Measurements from ENCODE around the gene GFPT2.
A peak's percentile ranks its signal among the peaks of the same experiment; 100 is the strongest.

The GFPT2 gene

GRCh38 chr5:180297587-180298282 is 55.4 kb downstream of the GFPT2 start:
- Histone ChIP-seq H3K27ac (ENCODE audit: insufficient read depth, low read length, poor library complexity, severe bottlenecking) (no peak overlapping the region), H3K4me3 (ENCODE audit: insufficient read depth, low read depth, low read length, poor library complexity, severe bottlenecking) (no peak overlapping the region), H3K36me3 (ENCODE audit: control insufficient read depth, insufficient read depth, low read length) (no peaks in the 10 kb centered on the region), H3K4me1 (ENCODE audit: control insufficient read depth, insufficient read depth, low read length, poor library complexity, severe bottlenecking) (peaks cover 6% of the 10 kb centered on the region), H3K27me3 (replicated peaks; ENCODE audit: control insufficient read depth, insufficient read depth, low read length, poor library complexity, severe bottlenecking) (no peaks in the 10 kb centered on the region), H3K9me3 (ENCODE audit: control insufficient read depth, low read length) (no peaks in the 10 kb centered on the region)
- DNase-seq: no peak

- no peak overlapping the region for H3K27ac ChIP-seq (ENCODE audit: insufficient read depth, low read length, poor library complexity, severe bottlenecking)
Observed at GRCh38 chr5:180296771-180297170, 56.4 kb downstream of the GFPT2 start.

GRCh38 chr5:180294913-180295555 is 58.1 kb downstream of the GFPT2 start:
- H3K27me3 ChIP-seq (replicated peaks; ENCODE audit: control insufficient read depth, insufficient read depth, low read length, poor library complexity, severe bottlenecking): no peaks in the 10 kb centered on the region
- no peak overlapping the region for H3K4me3 ChIP-seq (ENCODE audit: insufficient read depth, low read depth, low read length, poor library complexity, severe bottlenecking)
- H3K27ac ChIP-seq (ENCODE audit: insufficient read depth, low read length, poor library complexity, severe bottlenecking): no peak overlapping the region
- no peak for DNase-seq
- H3K36me3 ChIP-seq (ENCODE audit: control insufficient read depth, insufficient read depth, low read length): no peaks in the 10 kb centered on the region
- peaks cover 15% of the 10 kb centered on the region for H3K4me1 ChIP-seq (ENCODE audit: control insufficient read depth, insufficient read depth, low read length, poor library complexity, severe bottlenecking)
- H3K9me3 ChIP-seq (ENCODE audit: control insufficient read depth, low read length): no peaks in the 10 kb centered on the region

More at GRCh38 chr5:180296771-180297170, 56.4 kb downstream of the GFPT2 start:
- no peak for DNase-seq
- Histone ChIP-seq H3K9me3 (ENCODE audit: control insufficient read depth, low read length) (no peaks in the 10 kb centered on the region), H3K4me3 (ENCODE audit: insufficient read depth, low read depth, low read length, poor library complexity, severe bottlenecking) (no peak overlapping the region), H3K4me1 (ENCODE audit: control insufficient read depth, insufficient read depth, low read length, poor library complexity, severe bottlenecking) (peaks cover 6% of the 10 kb centered on the region), H3K27me3 (replicated peaks; ENCODE audit: control insufficient read depth, insufficient read depth, low read length, poor library complexity, severe bottlenecking) (no peaks in the 10 kb centered on the region), H3K36me3 (ENCODE audit: control insufficient read depth, insufficient read depth, low read length) (no peaks in the 10 kb centered on the region)

- Histone ChIP-seq H3K9me3 (ENCODE audit: control insufficient read depth, low read length) (no peaks in the 10 kb centered on the region), H3K36me3 (ENCODE audit: control insufficient read depth, insufficient read depth, low read length) (no peaks in the 10 kb centered on the region), H3K27me3 (replicated peaks; ENCODE audit: control insufficient read depth, insufficient read depth, low read length, poor library complexity, severe bottlenecking) (no peaks in the 10 kb centered on the region), H3K4me3 (ENCODE audit: insufficient read depth, low read depth, low read length, poor library complexity, severe bottlenecking) (no peak overlapping the region), H3K4me1 (ENCODE audit: control insufficient read depth, insufficient read depth, low read length, poor library complexity, severe bottlenecking) (peaks cover 15% of the 10 kb centered on the region), H3K27ac (ENCODE audit: insufficient read depth, low read length, poor library complexity, severe bottlenecking) (no peak overlapping the region)
- DNase-seq: no peak
Observed at GRCh38 chr5:180294411-180294810, 58.7 kb downstream of the GFPT2 start.

- Histone ChIP-seq H3K36me3 (ENCODE audit: control insufficient read depth, insufficient read depth, low read length) (no peaks in the 10 kb centered on the region), H3K9me3 (ENCODE audit: control insufficient read depth, low read length) (no peaks in the 10 kb centered on the region), H3K4me3 (ENCODE audit: insufficient read depth, low read depth, low read length, poor library complexity, severe bottlenecking) (peak within 1 kb of the TSS; percentile 92), H3K27ac (ENCODE audit: insufficient read depth, low read length, poor library complexity, severe bottlenecking) (peak within 1 kb of the TSS; percentile 94), H3K27me3 (replicated peaks; ENCODE audit: control insufficient read depth, insufficient read depth, low read length, poor library complexity, severe bottlenecking) (no peaks in the 10 kb centered on the region), H3K4me1 (ENCODE audit: control insufficient read depth, insufficient read depth, low read length, poor library complexity, severe bottlenecking) (peaks cover 15% of the 10 kb centered on the region)
- peak; percentile 74 to 79 (median 78) for DNase-seq
Observed at GRCh38 chr5:180291943-180292831, 60.9 kb downstream of the GFPT2 start, which contains the start of gene MAPK9. TSS of gene MAPK9 (minus strand) at chr5:180292083. CDS start at chr5:180280561, 11,522 bp downstream.

GRCh38 chr5:180291234-180291940 is 61.7 kb downstream of the GFPT2 start:
- Histone ChIP-seq H3K4me1 (ENCODE audit: control insufficient read depth, insufficient read depth, low read length, poor library complexity, severe bottlenecking) (peaks cover 15% of the 10 kb centered on the region), H3K4me3 (ENCODE audit: insufficient read depth, low read depth, low read length, poor library complexity, severe bottlenecking) (peak overlapping the region; percentile 66), H3K27ac (ENCODE audit: insufficient read depth, low read length, poor library complexity, severe bottlenecking) (peak overlapping the region; percentile 43), H3K9me3 (ENCODE audit: control insufficient read depth, low read length) (no peaks in the 10 kb centered on the region), H3K36me3 (ENCODE audit: control insufficient read depth, insufficient read depth, low read length) (peaks cover 6% of the 10 kb centered on the region), H3K27me3 (replicated peaks; ENCODE audit: control insufficient read depth, insufficient read depth, low read length, poor library complexity, severe bottlenecking) (no peaks in the 10 kb centered on the region)
- DNase-seq: no peak

- Histone ChIP-seq H3K9me3 (ENCODE audit: control insufficient read depth, low read length) (no peaks in the 10 kb centered on the region), H3K4me1 (ENCODE audit: control insufficient read depth, insufficient read depth, low read length, poor library complexity, severe bottlenecking) (peaks cover 15% of the 10 kb centered on the region), H3K27me3 (replicated peaks; ENCODE audit: control insufficient read depth, insufficient read depth, low read length, poor library complexity, severe bottlenecking) (no peaks in the 10 kb centered on the region), H3K36me3 (ENCODE audit: control insufficient read depth, insufficient read depth, low read length) (peaks cover 6% of the 10 kb centered on the region), H3K4me3 (ENCODE audit: insufficient read depth, low read depth, low read length, poor library complexity, severe bottlenecking) (peak overlapping the region; percentile 66), H3K27ac (ENCODE audit: insufficient read depth, low read length, poor library complexity, severe bottlenecking) (no peak overlapping the region)
- DNase-seq: no peak
Observed at GRCh38 chr5:180290568-180291233, 62.4 kb downstream of the GFPT2 start.

- Histone ChIP-seq H3K27ac (ENCODE audit: insufficient read depth, low read length, poor library complexity, severe bottlenecking) (no peak overlapping the region), H3K4me3 (ENCODE audit: insufficient read depth, low read depth, low read length, poor library complexity, severe bottlenecking) (no peak overlapping the region), H3K4me1 (ENCODE audit: control insufficient read depth, insufficient read depth, low read length, poor library complexity, severe bottlenecking) (peaks cover 15% of the 10 kb centered on the region), H3K27me3 (replicated peaks; ENCODE audit: control insufficient read depth, insufficient read depth, low read length, poor library complexity, severe bottlenecking) (no peaks in the 10 kb centered on the region), H3K36me3 (ENCODE audit: control insufficient read depth, insufficient read depth, low read length) (peaks cover 6% of the 10 kb centered on the region), H3K9me3 (ENCODE audit: control insufficient read depth, low read length) (no peaks in the 10 kb centered on the region)
- DNase-seq: no peak
Observed at GRCh38 chr5:180289966-180290365, 63.2 kb downstream of the GFPT2 start.

- Histone ChIP-seq H3K4me3 (ENCODE audit: insufficient read depth, low read depth, low read length, poor library complexity, severe bottlenecking) (no peak overlapping the region), H3K27ac (ENCODE audit: insufficient read depth, low read length, poor library complexity, severe bottlenecking) (no peak overlapping the region), H3K4me1 (ENCODE audit: control insufficient read depth, insufficient read depth, low read length, poor library complexity, severe bottlenecking) (peaks cover 15% of the 10 kb centered on the region), H3K36me3 (ENCODE audit: control insufficient read depth, insufficient read depth, low read length) (peaks cover 6% of the 10 kb centered on the region), H3K27me3 (replicated peaks; ENCODE audit: control insufficient read depth, insufficient read depth, low read length, poor library complexity, severe bottlenecking) (no peaks in the 10 kb centered on the region), H3K9me3 (ENCODE audit: control insufficient read depth, low read length) (no peaks in the 10 kb centered on the region)
- DNase-seq: no peak
Observed at GRCh38 chr5:180289433-180289832, 63.7 kb downstream of the GFPT2 start.
